ENCODE measurements around the gene FNDC11. TPM values are rescaled to one million over a fixed set of nuclear protein-coding genes. Genes with fewer than 3 reads are reported as not detected.

The FNDC11 gene
- total and polyA plus RNA-seq, 4 donors: under 0.01 to 0.01 TPM; not detected in 2

- no peak overlapping the region for H3K4me3 ChIP-seq (ENCODE audit: low read depth in 1 of 3, low read length in 3 of 3)
- H3K36me3 ChIP-seq (ENCODE audit: control insufficient read depth in 4 of 4, insufficient read depth in 3 of 4, low read depth in 1 of 4, low read length in 3 of 4): no peaks in the 10 kb centered on the region
- DNase-seq (ENCODE audit: low spot score): no peak
- no peak overlapping the region for H3K9ac ChIP-seq (ENCODE audit: low read depth in 1 of 2, low read length in 2 of 2)
- WGBS: 62% methylated on average over 35 of the region's 35 CpGs
- TF ChIP-seq, protein P1, sequence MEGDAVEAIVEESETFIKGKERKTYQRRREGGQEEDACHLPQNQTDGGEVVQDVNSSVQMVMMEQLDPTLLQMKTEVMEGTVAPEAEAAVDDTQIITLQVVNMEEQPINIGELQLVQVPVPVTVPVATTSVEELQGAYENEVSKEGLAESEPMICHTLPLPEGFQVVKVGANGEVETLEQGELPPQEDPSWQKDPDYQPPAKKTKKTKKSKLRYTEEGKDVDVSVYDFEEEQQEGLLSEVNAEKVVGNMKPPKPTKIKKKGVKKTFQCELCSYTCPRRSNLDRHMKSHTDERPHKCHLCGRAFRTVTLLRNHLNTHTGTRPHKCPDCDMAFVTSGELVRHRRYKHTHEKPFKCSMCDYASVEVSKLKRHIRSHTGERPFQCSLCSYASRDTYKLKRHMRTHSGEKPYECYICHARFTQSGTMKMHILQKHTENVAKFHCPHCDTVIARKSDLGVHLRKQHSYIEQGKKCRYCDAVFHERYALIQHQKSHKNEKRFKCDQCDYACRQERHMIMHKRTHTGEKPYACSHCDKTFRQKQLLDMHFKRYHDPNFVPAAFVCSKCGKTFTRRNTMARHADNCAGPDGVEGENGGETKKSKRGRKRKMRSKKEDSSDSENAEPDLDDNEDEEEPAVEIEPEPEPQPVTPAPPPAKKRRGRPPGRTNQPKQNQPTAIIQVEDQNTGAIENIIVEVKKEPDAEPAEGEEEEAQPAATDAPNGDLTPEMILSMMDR (IDR thresholded peaks at IDR 0.05; ENCODE audit: low read depth, low read length, missing input control): no peak
- TF ChIP-seq, protein P2, sequence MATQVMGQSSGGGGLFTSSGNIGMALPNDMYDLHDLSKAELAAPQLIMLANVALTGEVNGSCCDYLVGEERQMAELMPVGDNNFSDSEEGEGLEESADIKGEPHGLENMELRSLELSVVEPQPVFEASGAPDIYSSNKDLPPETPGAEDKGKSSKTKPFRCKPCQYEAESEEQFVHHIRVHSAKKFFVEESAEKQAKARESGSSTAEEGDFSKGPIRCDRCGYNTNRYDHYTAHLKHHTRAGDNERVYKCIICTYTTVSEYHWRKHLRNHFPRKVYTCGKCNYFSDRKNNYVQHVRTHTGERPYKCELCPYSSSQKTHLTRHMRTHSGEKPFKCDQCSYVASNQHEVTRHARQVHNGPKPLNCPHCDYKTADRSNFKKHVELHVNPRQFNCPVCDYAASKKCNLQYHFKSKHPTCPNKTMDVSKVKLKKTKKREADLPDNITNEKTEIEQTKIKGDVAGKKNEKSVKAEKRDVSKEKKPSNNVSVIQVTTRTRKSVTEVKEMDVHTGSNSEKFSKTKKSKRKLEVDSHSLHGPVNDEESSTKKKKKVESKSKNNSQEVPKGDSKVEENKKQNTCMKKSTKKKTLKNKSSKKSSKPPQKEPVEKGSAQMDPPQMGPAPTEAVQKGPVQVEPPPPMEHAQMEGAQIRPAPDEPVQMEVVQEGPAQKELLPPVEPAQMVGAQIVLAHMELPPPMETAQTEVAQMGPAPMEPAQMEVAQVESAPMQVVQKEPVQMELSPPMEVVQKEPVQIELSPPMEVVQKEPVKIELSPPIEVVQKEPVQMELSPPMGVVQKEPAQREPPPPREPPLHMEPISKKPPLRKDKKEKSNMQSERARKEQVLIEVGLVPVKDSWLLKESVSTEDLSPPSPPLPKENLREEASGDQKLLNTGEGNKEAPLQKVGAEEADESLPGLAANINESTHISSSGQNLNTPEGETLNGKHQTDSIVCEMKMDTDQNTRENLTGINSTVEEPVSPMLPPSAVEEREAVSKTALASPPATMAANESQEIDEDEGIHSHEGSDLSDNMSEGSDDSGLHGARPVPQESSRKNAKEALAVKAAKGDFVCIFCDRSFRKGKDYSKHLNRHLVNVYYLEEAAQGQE (IDR thresholded peaks at IDR 0.05): no peak
- no peak for TF ChIP-seq GABPA (IDR thresholded peaks at IDR 0.05 in 1 of 2, conservative IDR thresholded peaks at IDR 0.05 in 1 of 2)
- no peaks in the 10 kb centered on the region for H3K27me3 ChIP-seq (ENCODE audit: control insufficient read depth in 4 of 4, insufficient read depth in 4 of 4, low read length in 3 of 4)
- peaks cover 10 to 28% (median 19%) of the 10 kb centered on the region in 4 donors for H3K4me1 ChIP-seq (ENCODE audit: control insufficient read depth in 4 of 4, insufficient read depth in 4 of 4, low read length in 3 of 4)
- H3K27ac ChIP-seq (ENCODE audit: low read depth in 1 of 2, low read length in 2 of 2): peak overlapping the region; percentile 57 to 63
- no peaks in the 10 kb centered on the region for H3K9me3 ChIP-seq (ENCODE audit: control insufficient read depth in 4 of 4, low read length in 3 of 4)
Measured at GRCh38 chr20:63536241-63536977, 17.6 kb upstream of the FNDC11 start.

DNA sequence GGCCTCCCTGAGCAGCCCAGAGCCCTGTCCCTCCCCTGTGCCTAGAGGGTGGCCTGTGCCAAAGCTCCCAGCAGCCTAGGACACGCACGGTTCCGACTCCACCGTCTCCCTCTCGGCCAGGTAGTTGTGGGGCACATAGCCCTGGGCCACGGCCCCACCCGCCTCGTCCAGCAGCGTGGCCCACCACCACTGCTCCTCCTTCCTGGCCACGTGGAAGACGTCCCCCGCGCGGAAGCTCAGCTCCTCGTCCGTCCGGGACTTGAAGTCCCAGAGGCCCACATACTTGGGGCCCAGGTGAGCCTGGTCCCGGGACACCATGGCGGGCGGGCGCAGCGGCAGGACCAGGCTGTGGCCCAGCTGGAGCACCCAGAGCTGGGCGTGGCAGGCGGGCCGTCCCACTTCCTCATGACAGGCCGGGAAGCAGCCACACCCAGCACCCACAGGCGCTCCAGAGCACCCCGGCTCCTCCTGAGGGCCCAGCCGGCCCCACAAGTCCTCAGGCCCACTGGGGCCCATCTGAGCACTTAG lies 16.9 kb upstream of the FNDC11 start, which contains the start of gene PTK6:
Gene PTK6 (minus strand): TSS at position 380 of the 528 bp plus-strand sequence. CDS start 62 bp downstream, at position 318.
- Histone ChIP-seq H3K36me3 (ENCODE audit: control insufficient read depth in 4 of 4, insufficient read depth in 3 of 4, low read depth in 1 of 4, low read length in 3 of 4) (no peaks in the 10 kb centered on the region), H3K4me1 (ENCODE audit: control insufficient read depth in 4 of 4, insufficient read depth in 4 of 4, low read length in 3 of 4) (peaks cover 10 to 28% (median 19%) of the 10 kb centered on the region in 4 donors), H3K27me3 (ENCODE audit: control insufficient read depth in 4 of 4, insufficient read depth in 4 of 4, low read length in 3 of 4) (no peaks in the 10 kb centered on the region), H3K4me3 (ENCODE audit: low read depth in 1 of 3, low read length in 3 of 3) (peak within 1 kb of the TSS in 2 of 3 donors; percentile 33 to 40), H3K9ac (ENCODE audit: low read depth in 1 of 2, low read length in 2 of 2) (peak within 1 kb of the TSS in 1 of 2 donors; percentile 56), H3K9me3 (ENCODE audit: control insufficient read depth in 4 of 4, low read length in 3 of 4) (no peaks in the 10 kb centered on the region), H3K27ac (ENCODE audit: low read depth in 1 of 2, low read length in 2 of 2) (peak within 1 kb of the TSS; percentile 57 to 63)
- 71% methylated on average over 29 of the region's 29 CpGs for WGBS
- no peak for DNase-seq (ENCODE audit: low spot score)
- TF ChIP-seq YY1 (IDR thresholded peaks at IDR 0.05) (no peak), RAD21 (IDR thresholded peaks at IDR 0.05) (no peak), JUND (IDR thresholded peaks at IDR 0.05) (no peak), FOXA1 (IDR thresholded peaks at IDR 0.05) (no peak), HNF4A (conservative IDR thresholded peaks at IDR 0.05) (no peak), MAX (IDR thresholded peaks at IDR 0.05) (no peak)
- TF ChIP-seq, protein P3, sequence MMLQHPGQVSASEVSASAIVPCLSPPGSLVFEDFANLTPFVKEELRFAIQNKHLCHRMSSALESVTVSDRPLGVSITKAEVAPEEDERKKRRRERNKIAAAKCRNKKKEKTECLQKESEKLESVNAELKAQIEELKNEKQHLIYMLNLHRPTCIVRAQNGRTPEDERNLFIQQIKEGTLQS (IDR thresholded peaks at IDR 0.05): no peak
- TF ChIP-seq, protein P2 (IDR thresholded peaks at IDR 0.05): no peak
- TF ChIP-seq, protein P1 (IDR thresholded peaks at IDR 0.05; ENCODE audit: low read depth, low read length, missing input control): no peak

All from liver (tissue), 9 donors.